ENCODE data around the gene FRMD1.
A peak's percentile ranks its signal among the peaks of the same experiment; 100 is the strongest.
"Not testable (repeated sequence)": the region's sequence is repeated elsewhere in the genome, so short reads cannot be mapped to it uniquely, and the experiment has no call there.

The FRMD1 gene

DNA sequence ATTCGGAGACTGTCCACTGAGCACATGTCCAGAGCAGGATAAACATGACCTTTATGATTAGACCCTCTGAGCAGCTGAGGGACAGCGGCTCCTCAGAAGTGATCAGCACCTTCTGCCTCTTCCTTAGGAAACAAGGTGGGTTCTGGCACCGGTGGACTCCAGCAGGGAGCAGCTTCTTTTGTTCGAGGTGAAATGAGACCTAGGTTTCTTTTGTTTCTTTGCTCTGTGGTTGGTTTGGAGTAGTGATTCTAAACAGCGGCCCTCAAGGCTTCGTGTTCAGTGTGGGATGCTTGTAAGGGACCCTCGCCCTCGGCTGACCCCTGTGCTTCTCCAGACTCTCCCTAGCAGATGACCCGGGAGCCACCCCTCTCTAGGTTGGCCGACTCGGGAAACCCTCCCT, 14.6 kb upstream of the FRMD1 start:
- DNase-seq, result no peak

DNA sequence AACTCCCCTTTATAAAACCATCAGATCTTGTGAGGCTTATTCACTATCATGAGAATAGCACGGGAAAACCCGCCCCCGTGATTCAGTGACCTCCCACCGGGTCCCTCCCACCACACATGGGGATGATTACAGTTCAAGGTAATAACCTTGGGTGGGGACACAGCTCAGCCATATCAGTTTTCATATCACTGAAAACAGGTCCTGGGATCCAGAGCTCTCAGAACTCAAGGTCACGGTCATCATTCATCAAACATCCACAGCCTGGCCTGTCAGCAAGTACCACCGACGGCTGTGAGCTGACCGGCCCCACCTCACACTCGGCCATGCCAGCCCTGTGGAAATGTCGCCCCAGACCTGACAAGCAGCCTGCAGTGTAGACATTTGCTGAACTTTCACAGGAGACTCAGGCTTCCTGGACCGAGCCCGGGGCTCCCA, 14.1 kb upstream of the FRMD1 start:
- DNase-seq, result no peak

DNA sequence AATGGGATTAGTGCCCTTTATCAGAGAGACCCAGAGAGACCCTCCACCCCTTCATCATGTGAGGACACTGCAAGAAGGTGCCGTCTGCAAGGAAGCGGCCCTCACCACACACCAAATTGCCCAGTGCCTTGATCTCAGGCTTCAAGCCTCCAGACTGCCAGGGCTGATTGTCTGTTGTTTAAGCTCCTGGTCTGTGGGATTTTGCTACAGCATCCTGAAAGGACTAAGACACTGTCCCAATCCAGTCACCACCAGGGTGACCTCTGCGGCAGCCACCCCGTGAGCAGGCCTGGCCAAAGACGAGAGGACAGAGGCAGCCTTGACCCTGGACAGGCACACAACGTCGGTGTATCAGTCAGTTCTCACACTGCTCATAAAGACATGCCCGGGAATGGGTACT, 13.5 kb upstream of the FRMD1 start:
- DNase-seq, result no peak

DNA sequence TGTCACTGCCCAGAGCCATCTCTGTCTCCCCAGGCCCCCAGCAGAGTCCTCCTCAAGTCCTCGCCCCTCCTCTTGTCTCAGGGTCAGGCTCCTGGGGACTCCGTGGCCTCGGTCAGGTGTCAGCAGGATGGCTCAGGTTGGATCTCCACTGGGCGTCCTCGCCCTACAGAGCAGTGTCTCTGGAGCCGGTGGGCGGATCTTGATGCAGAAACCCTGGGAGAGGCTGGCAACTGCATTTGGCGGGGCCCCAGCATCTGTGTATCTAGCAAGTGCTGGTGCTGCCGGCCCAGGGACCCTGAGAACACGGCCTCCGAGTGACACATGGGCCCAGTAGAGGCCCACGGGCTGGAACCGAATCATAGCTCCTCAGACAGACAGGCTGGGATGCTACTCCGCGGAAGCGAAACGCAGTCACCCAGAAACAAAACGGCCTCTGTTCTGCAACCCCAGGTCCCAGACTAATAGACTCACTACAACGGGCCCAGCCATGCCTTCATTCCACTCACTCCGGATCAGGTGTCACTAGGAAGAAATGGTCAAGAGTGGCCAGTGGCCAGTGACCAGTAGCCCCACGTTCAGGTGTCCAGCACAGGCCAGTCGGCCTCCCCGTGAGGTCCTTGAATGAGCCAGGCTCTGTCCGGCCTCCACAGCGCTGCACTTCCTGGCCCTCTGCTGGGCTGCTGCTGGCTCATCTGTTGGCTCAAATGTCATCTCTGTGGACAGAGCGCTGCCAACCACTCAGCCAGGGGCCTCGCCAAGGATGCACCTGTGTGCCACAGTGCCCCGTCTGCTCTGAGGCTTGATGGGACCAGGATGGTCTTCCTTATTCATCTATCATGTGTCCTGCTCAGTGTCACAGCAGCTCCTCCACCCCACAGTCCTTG, 12.6 kb upstream of the FRMD1 start:
- DNase-seq, result no peak

- no peak for DNase-seq
These were observed 11.7 kb upstream of the FRMD1 start for GRCh38 chr6:168090706-168091105.

- no peak for DNase-seq
These were observed 11.2 kb upstream of the FRMD1 start for GRCh38 chr6:168090064-168090690.

DNA sequence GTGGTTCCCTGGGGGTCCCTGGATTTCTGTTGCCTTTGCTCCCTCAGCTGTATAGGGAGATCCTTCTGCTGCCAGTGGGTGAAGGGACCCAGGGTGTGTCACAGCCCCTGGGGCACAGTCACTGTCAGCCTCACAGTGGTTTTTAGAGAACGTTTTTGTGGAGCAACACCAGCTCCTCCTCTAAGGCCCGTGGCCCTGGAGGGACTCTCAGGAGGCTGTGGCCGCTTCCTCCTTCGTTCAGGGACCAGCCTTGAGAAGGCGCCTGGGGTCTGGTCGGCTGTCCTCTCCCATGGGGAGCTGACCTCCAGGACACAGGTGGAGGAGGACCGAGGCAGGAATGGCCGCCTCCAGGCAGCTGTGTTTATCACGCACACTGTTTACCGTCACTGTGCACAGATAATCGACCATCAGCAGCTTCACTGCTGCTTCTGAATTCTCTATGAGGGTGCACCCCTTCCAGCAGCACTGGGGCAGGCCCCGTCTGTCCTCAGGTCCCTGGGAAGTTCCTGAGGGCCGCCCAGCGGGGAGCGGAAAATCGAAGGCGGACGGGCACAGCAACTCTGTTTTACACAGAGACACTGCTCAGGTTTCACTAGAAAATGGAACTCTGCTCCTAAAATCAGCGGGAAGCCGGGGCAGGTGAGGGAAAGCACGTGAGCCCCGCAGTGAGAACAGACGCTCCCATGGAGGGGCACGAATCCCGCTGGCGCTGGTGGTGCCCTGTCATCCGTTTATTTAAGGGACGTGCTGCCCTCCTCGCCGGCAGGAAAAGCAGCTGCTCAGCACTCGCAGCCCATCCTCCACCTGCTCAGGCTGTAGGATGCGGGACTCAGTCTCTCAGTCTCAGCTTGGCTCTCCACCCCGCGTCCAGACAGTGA, 10.4 kb upstream of the FRMD1 start:
- DNase-seq, result peak; percentile 72

DNA sequence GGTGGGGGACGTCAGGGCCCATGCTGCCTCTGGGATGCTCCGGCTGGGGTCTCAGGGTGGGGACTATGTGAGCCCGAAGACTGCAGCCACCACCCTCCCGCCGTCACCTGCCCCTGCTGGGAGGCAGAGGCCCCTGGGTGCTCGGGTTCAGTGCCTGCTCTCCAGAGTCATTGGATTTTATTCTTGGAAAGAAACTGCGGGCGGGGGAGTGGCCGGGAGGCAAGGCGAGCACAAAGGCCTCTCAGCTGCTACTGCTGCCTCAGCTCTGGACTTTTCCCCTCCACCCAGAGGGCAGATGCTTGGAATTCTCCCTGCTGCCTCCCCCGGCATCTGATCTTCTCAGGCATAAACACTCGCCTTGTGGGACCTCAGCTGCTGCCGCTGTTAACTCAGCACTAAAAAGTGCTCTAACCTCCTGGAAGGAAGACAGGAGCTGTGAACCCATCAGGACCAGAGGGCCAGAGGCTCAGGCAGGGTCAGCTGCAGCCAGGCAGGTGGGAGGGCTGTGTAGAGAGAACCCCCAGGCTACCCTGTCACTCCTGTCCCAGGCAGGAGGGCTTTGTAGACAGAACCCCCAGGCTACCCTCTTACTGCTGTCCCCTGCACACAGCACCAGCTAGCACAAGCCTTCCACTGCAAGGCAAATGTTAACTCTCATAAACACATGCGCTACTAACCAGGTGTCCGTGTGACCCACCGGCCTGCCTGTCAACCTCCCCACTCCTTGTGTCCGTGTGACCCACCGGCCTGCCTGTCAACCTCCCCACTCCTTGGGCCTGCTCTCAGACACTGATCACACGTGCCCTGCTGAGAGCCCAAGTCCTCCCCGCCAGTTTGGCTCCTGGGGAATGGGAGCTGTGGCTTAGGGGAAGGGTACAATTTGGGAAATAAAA, 9.4 kb upstream of the FRMD1 start:
- no peak for DNase-seq

DNA sequence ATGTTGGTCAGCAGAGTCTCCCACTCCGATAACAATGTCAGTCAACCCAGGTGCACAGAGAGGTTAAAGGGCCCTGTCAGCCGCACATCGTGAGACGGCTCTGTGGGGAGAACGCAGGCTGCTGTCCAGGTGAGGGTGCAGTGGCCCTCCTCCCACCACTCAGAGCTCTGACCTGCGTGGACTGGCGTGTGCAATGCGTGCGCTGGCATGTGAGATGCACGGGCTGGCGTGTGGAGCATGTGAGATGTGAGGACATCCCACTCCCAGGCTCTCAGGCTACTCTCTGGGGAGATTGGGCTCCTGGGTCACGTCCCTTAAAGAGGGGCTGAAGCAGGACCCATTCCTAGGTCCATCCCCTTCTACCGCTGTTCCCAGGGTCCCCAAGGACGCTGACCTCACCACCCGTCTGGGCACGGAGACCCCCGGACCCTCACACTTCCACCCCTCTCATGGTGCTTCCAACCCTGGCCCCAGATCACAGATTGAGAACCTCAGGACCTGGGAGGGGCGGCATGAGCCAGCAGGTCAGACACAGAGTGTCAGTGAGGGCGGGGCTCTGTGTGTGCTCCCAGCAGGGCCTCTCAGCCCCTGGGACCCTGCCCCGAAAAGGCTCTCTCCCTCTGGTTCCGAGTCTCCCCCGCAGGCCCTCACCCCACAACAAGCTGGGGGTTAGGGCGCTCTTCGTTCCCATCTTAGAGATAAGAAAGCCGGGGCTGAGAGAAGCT, 8.6 kb upstream of the FRMD1 start:
- no peak for DNase-seq

GRCh38 chr6:168086616-168087015, 7.6 kb upstream of the FRMD1 start:
- no peak for DNase-seq

DNA sequence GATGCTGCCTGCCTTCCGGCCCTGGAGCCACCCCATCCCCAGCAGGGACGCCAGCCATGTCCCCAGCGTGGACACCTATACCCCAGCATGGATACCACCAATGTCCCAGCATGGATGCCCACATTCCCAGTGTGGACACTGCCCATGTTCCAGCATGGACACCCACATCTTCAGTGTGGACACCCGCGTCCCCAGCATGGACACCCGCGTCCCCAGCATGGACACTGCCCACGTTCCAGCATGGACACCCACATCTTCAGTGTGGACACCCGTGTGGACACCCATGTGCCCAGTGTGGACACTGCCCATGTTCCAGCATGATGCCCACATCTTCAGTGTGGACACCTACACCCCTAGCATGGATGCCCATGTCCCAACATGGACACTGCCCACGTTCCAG, 7.1 kb upstream of the FRMD1 start:
- DNase-seq, result no peak

GRCh38 chr6:168084465-168085160, 5.6 kb upstream of the FRMD1 start:
- DNase-seq, result no peak

DNA sequence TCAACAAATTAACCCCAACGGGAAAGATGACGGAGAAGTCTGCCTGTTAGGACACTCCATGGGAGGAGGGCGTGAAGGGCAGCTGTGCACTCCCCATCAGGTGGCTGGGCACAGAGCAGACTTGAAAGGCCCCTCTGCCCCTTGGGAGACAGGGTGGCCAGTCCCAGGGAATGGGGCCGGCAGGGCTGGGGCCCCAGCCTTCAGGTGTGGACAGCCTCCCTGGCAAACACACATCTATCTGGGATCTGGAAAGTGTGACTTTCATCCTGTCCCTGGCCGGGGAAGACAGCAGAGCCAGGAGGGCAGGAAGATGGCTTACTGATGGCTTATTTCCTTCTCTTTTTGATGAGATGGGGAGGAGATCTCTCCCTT, 4.5 kb upstream of the FRMD1 start:
- DNase-seq, result no peak

GRCh38 chr6:168082860-168083513, 4.0 kb upstream of the FRMD1 start:
- DNase-seq, result no peak

- no peak for DNase-seq
These were observed 3.0 kb upstream of the FRMD1 start for GRCh38 chr6:168081858-168082546.

- no peak for DNase-seq
These were observed 1.5 kb upstream of the FRMD1 start for GRCh38 chr6:168080393-168081077.

DNA sequence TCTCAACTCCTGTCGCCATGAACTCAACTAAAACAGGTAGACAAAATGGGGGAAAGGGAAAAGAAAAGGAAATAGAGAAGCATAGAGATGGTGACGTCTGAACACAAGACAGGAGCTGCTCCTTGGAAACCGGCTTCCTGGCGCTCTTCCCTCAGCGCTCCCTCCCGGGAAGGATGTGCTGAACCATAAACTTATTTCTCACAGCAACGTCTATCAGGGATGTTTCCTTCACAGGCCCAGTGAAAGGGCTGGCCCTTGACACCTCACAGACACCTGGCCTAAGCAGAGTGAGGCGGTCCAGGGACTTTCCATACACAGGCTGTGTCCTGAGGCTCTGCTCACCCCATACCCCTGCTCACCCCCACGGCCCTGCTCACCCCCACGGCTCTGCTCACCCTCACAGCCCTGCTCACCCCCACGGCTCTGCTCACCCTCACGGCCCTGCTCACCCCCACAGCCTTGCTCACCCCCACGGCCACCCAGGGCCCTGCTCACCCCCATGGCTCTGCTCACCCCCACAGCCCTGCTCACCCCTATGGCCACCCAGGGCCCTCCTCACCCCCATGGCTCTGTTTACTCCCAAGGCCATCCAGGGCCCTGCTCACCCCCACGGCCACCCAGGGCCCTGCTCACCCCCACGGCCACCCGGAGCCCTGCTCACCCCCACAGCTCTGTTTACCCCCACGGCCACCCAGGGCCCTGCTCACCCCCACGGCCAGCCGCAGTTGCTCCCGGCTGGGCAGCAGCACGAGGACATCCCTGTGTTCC, 653 bp downstream of the FRMD1 start:
- DNase-seq, result no peak

- DNase-seq, result not testable (repeated sequence)
These were observed 1.6 kb downstream of the FRMD1 start for GRCh38 chr6:168077401-168077800.

All from COR-L47 (cell line).